ENCODE results near the gene RRM2. TPM values are rescaled to one million over a fixed set of nuclear protein-coding genes. Genes with fewer than 3 reads are reported as not detected.
"Not testable (repeated sequence)": the region's sequence is repeated elsewhere in the genome, so short reads cannot be mapped to it uniquely, and the experiment has no call there.

Gene RRM2
- total and polyA plus RNA-seq, 7 donors, result 0.27 to 9.3 (median 0.96) TPM; not detected in 2

- H3K27me3 ChIP-seq (ENCODE audit: insufficient read depth in 3 of 3, low read length in 2 of 3), result peaks cover 0 to 45% (median 7%) of the 10 kb centered on the region in 3 donors
- H3K4me1 ChIP-seq, result no peaks in the 10 kb centered on the region
- intact Hi-C loops (cut with DNase I), result no loop called here
- no peak overlapping the region for H3K4me3 ChIP-seq
- no peaks in the 10 kb centered on the region for H3K36me3 ChIP-seq (ENCODE audit: insufficient read depth in 1 of 2, low read depth in 1 of 2)
- H3K9me3 ChIP-seq, result no peaks in the 10 kb centered on the region
- DNase-seq (no peak), ATAC-seq (no peak)
- 60 to 65% (median 63%) methylated on average over 4 of the region's 4 CpGs for WGBS, 3 donors
- no peak overlapping the region for H3K27ac ChIP-seq
- TF ChIP-seq CTCF (IDR thresholded peaks at IDR 0.05), result no peak
Measured at GRCh38 chr2:10086950-10087349, 35.6 kb upstream of the RRM2 start.

- DNase-seq (no peak), ATAC-seq (no peak)
- Histone ChIP-seq H3K9me3 (no peaks in the 10 kb centered on the region), H3K27me3 (ENCODE audit: insufficient read depth in 3 of 3, low read length in 2 of 3) (peaks cover 0 to 43% (median 7%) of the 10 kb centered on the region in 3 donors), H3K4me1 (no peaks in the 10 kb centered on the region), H3K36me3 (ENCODE audit: insufficient read depth in 1 of 2, low read depth in 1 of 2) (no peaks in the 10 kb centered on the region), H3K4me3 (no peak overlapping the region), H3K27ac (no peak overlapping the region)
- TF ChIP-seq CTCF (IDR thresholded peaks at IDR 0.05), result no peak
- intact Hi-C loops (cut with DNase I), result no loop called here
- WGBS, 3 donors, result 36 to 47% (median 45%) methylated on average over 8 of the region's 8 CpGs
Measured at GRCh38 chr2:10087360-10087759, 35.2 kb upstream of the RRM2 start.

DNA sequence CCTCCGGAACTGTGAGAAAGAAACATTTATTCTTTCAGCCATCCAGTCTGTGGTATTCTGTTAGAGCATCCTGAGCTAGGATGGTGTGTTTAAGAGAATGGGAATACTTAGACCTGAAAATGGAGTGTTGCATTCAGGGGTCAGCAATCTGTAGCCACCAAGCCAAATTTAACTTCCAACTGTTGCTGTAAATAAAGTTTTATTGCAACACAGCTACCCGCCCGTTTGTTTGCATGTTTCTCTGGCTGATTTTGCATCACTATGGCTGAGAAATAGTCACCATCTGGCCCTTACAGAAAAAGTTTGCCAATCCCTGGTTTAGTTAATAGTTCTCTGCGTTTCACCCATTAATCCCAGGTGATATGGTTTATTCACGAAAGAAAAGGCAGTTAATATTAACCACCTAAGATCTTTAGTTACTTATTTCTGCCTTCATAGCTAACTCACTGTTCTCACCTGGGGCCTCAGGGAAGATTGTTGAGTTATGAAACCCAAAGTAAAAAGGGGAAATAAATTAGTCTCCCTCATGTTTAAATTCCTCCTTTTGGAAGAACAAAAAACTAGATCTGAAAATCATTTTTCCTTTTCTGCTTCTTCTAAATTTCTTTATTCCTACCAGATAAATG, 32.9 kb upstream of the RRM2 start:
- WGBS, 3 donors, result 36 to 53% (median 53%) methylated on average over 5 of the region's 5 CpGs
- TF ChIP-seq CTCF (IDR thresholded peaks at IDR 0.05), result no peak
- H3K27me3 ChIP-seq (ENCODE audit: insufficient read depth in 3 of 3, low read length in 2 of 3), result peaks cover 0 to 24% (median 8%) of the 10 kb centered on the region in 3 donors
- H3K9me3 ChIP-seq, result no peaks in the 10 kb centered on the region
- ATAC-seq (no peak), DNase-seq (no peak)
- no peaks in the 10 kb centered on the region for H3K36me3 ChIP-seq (ENCODE audit: insufficient read depth in 1 of 2, low read depth in 1 of 2)
- no peak overlapping the region for H3K27ac ChIP-seq
- H3K4me3 ChIP-seq, result no peak overlapping the region
- H3K4me1 ChIP-seq, result no peaks in the 10 kb centered on the region
- intact Hi-C loops (cut with DNase I), result no loop called here

- H3K27me3 ChIP-seq (ENCODE audit: insufficient read depth in 3 of 3, low read length in 2 of 3), result peaks cover 0 to 24% (median 8%) of the 10 kb centered on the region in 3 donors
Measured at GRCh38 chr2:10091182-10091888, 31.2 kb upstream of the RRM2 start.

DNA sequence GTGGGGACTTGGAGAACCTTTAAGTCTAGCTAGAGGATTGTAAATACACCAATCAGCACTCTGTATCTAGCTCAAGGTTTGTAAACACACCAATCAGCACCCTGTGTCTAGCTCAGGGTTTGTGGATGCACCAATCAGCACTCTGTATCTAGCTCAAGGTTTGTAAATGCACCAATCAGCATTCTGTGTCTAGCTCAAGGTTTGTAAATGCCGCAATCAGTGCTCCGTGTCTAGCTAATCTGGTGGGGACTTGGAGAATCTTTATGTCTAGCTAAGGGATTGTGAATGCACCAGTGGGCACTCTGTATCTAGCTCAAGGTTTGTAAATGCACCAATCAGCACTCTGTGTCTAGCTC, 30.7 kb upstream of the RRM2 start:
- H3K27ac ChIP-seq; H3K4me1 ChIP-seq; ATAC-seq; intact Hi-C loops (cut with DNase I); H3K9me3 ChIP-seq; DNase-seq; H3K4me3 ChIP-seq; H3K36me3 ChIP-seq (ENCODE audit: insufficient read depth in 1 of 2, low read depth in 1 of 2): not testable (repeated sequence)
- WGBS, 3 donors, result 92 to 100% (median 98%) methylated on average over 2 of the region's 2 CpGs
- H3K27me3 ChIP-seq (ENCODE audit: insufficient read depth in 3 of 3, low read length in 2 of 3), result peaks cover 0 to 22% (median 8%) of the 10 kb centered on the region in 3 donors

More at GRCh38 chr2:10091182-10091888, 31.2 kb upstream of the RRM2 start:
- H3K9me3 ChIP-seq, result no peaks in the 10 kb centered on the region
- intact Hi-C loops (cut with DNase I), result no loop called here
- no peaks in the 10 kb centered on the region for H3K36me3 ChIP-seq (ENCODE audit: insufficient read depth in 1 of 2, low read depth in 1 of 2)
- DNase-seq (no peak), ATAC-seq (no peak)
- TF ChIP-seq CTCF (IDR thresholded peaks at IDR 0.05), result no peak
- H3K4me3 ChIP-seq, result peak overlapping the region; percentile 18
- WGBS, 3 donors, result 21 to 29% (median 26%) methylated on average over 48 to 52 of the region's 52 CpGs
- H3K27ac ChIP-seq, result no peak overlapping the region
- H3K4me1 ChIP-seq, result no peaks in the 10 kb centered on the region

Data from psoas muscle (tissue), 8 donors.